Gastrocnemius medialis (tissue), 4 donors: ENCODE measurements around the gene ERICH6. TPM values are rescaled to one million over a fixed set of nuclear protein-coding genes. Genes with fewer than 3 reads are reported as not detected.

ENCODE experiments used
- ATAC-seq, 2 donors: fragments of 150-250 bp; one replicate each; pipeline ENCODE4 v1.9.1; 2016
- DNase-seq, 2 donors: peaks; one replicate each; pipeline ENCODE4 v3.0.0-alpha.2; 2019
- H3K27ac ChIP-seq, 4 donors: fragments of 200-600 bp; sonication (generic); 1 replicate in 1 of 4; 2 replicates in 3 of 4; pipeline ENCODE4 v1.5.1; 2016 to 2018; ENCODE audit warnings: mild to moderate bottlenecking in 2 of 4, moderate library complexity in 1 of 4
- H3K27me3 ChIP-seq, 3 donors: fragments of 200-600 bp; sonication (generic) in 2 of 3; 1 replicate in 1 of 3; 2 replicates in 2 of 3; pipeline versions ENCODE4 v1.5.1 to v1.6.0; 2016 to 2019; ENCODE audit warnings: mild to moderate bottlenecking in 1 of 3, moderate library complexity in 1 of 3
- H3K36me3 ChIP-seq, 2 donors: fragments of 200-600 bp; sonication (generic) in 1 of 2; one replicate each; pipeline ENCODE4 v1.5.1; 2017 to 2018
- H3K4me1 ChIP-seq, 2 donors: fragments of 200-600 bp; sonication (generic) in 1 of 2; one replicate each; pipeline ENCODE4 v1.5.1; 2016 to 2017; ENCODE audit warnings: mild to moderate bottlenecking in 2 of 2
- H3K4me3 ChIP-seq, 4 donors: fragments of 200-600 bp; sonication (generic) in 3 of 4; 1 replicate in 1 of 4; 2 replicates in 3 of 4; pipeline ENCODE4 v1.5.1; 2016 to 2019; ENCODE audit warnings: mild to moderate bottlenecking in 2 of 4
- H3K9me3 ChIP-seq, 3 donors: fragments of 200-600 bp; sonication (generic) in 2 of 3; 1 replicate in 1 of 3; 2 replicates in 2 of 3; pipeline ENCODE4 v1.5.1; 2016 to 2019
- CTCF ChIP-seq, 5 experiments: fragments of 450-650 bp in 3 of 5; fragments of 200-600 bp in 2 of 5; sonication (generic) in 2 of 5; IDR thresholded peaks in 4 of 5; conservative IDR thresholded peaks in 1 of 5; 1 replicate in 4 of 5; 2 replicates in 1 of 5; pipeline ENCODE4 v1.5.1; 2016 to 2019; ENCODE audit warnings: antibody characterized with exemption in 5 of 5, mild to moderate bottlenecking in 3 of 5, moderate library complexity in 3 of 5
- POLR2A ChIP-seq, 2 donors: fragments of 450-650 bp; IDR thresholded peaks; one replicate each; pipeline ENCODE4 v1.6.1; 2017; ENCODE audit warnings: antibody characterized with exemption in 2 of 2, mild to moderate bottlenecking in 2 of 2, moderate library complexity in 2 of 2
- in situ Hi-C, 4 donors: fragments of 200-750 bp; cut with MboI; loops; one replicate each; pipeline versions ENCODE4 v1.15.0 to v1.8.0; 2017; ENCODE audit warnings: low sequenced_read_pairs in 4 of 4
- intact Hi-C: fragments of 100-400 bp; cut with DNase I; formaldehyde crosslinking; loops from one replicate; pipeline ENCODE4 v1.15.1; 2023; ENCODE audit warnings: low total_unique reads
- total RNA-seq, 4 donors: library from RNA; depleted of rRNA; stranded (reverse); fragments of >200 nt; gene quantifications; one replicate each; pipeline versions ENCODE4 v1.1.0 to v1.2.3, GENCODE V29; 2016

Gene ERICH6
- total RNA-seq, 4 donors from 2014 or later: not detected

- ATAC-seq (no peak), DNase-seq (no peak)
- Histone ChIP-seq H3K36me3 (peaks cover 0 to 6% of the 10 kb centered on the region in 2 donors), H3K4me1 (peaks cover 23 to 29% of the 10 kb centered on the region in 2 donors), H3K4me3 (no peak overlapping the region), H3K9me3 (no peaks in the 10 kb centered on the region), H3K27ac (no peak overlapping the region), H3K27me3 (no peaks in the 10 kb centered on the region)
- TF ChIP-seq CTCF (IDR thresholded peaks at IDR 0.05 in 4 of 5, conservative IDR thresholded peaks at IDR 0.05 in 1 of 5) (no peak), POLR2A (IDR thresholded peaks at IDR 0.05) (no peak)
- in situ Hi-C loops: no loop called here
- intact Hi-C loops: no loop called here
Observed at GRCh38 chr3:150612494-150612893, 91.2 kb downstream of the ERICH6 start.

- no peak for ATAC-seq
- Histone ChIP-seq H3K27ac (no peak overlapping the region), H3K4me1 (peaks cover 30 to 36% of the 10 kb centered on the region in 2 donors), H3K4me3 (no peak overlapping the region), H3K27me3 (no peaks in the 10 kb centered on the region), H3K9me3 (no peaks in the 10 kb centered on the region), H3K36me3 (peaks cover 0 to 6% of the 10 kb centered on the region in 2 donors)
- TF ChIP-seq CTCF (IDR thresholded peaks at IDR 0.05 in 4 of 5, conservative IDR thresholded peaks at IDR 0.05 in 1 of 5): no peak
- no peak for TF ChIP-seq POLR2A (IDR thresholded peaks at IDR 0.05)
- intact Hi-C loops (no loop called here), in situ Hi-C loops (no loop called here)
- DNase-seq: no peak
Observed at GRCh38 chr3:150611666-150612065, 92.1 kb downstream of the ERICH6 start.

GRCh38 chr3:150610785-150611184 lies 92.9 kb downstream of the ERICH6 start:
- Histone ChIP-seq H3K36me3 (peaks cover 0 to 6% of the 10 kb centered on the region in 2 donors), H3K4me3 (no peak overlapping the region), H3K9me3 (no peaks in the 10 kb centered on the region), H3K4me1 (peaks cover 38 to 43% of the 10 kb centered on the region in 2 donors), H3K27me3 (no peaks in the 10 kb centered on the region), H3K27ac (no peak overlapping the region)
- ATAC-seq (no peak), DNase-seq (no peak)
- in situ Hi-C loops: no loop called here
- TF ChIP-seq CTCF (IDR thresholded peaks at IDR 0.05 in 4 of 5, conservative IDR thresholded peaks at IDR 0.05 in 1 of 5) (no peak), POLR2A (IDR thresholded peaks at IDR 0.05) (no peak)
- intact Hi-C loops: no loop called here

- no peak for DNase-seq
- no peak overlapping the region for H3K4me3 ChIP-seq
- no peak overlapping the region for H3K27ac ChIP-seq
- H3K36me3 ChIP-seq: peaks cover 0 to 6% of the 10 kb centered on the region in 2 donors
- ATAC-seq: no peak
- no peaks in the 10 kb centered on the region for H3K27me3 ChIP-seq
- TF ChIP-seq POLR2A (IDR thresholded peaks at IDR 0.05) (no peak), CTCF (IDR thresholded peaks at IDR 0.05 in 4 of 5, conservative IDR thresholded peaks at IDR 0.05 in 1 of 5) (no peak)
- no peaks in the 10 kb centered on the region for H3K9me3 ChIP-seq
- H3K4me1 ChIP-seq: peaks cover 46 to 51% of the 10 kb centered on the region in 2 donors
- intact Hi-C loops: loop anchor here (5.0 kb wide), 1 partner anchor 92 kb away; the partner anchor contains the start of gene ERICH6
- in situ Hi-C loops: loop anchor here in 2 of 4 donors (10.0 kb wide), 2 partner anchors 65 to 155 kb away; partner anchors contain the start of genes EIF2A (in 1 of the 2), SERP1 (in 1 of the 2) and SIAH2 (in 1 of the 2)
Observed at GRCh38 chr3:150609988-150610387, 93.7 kb downstream of the ERICH6 start.

Other genes starting within 250 kb of the ERICH6 start
- 10 to 100 TPM; 25.3 to 52.7 (median 36.3) TPM for gene SERP1, start 157.4 kb downstream of the ERICH6 start, total RNA-seq
- 100 to 1,000 TPM; 150 to 168 (median 163) TPM for gene EIF2A, start 157.1 kb downstream of the ERICH6 start, total RNA-seq
- 10 to 100 TPM; 69.6 to 83.1 (median 76.2) TPM for gene SELENOT, start 100.6 kb downstream of the ERICH6 start, total RNA-seq
- gene SIAH2, start 59.2 kb upstream of the ERICH6 start, total RNA-seq: 10 to 100 TPM; 10.9 to 25.6 (median 20.0) TPM
- not detected for gene MINDY4B, start 201.5 kb upstream of the ERICH6 start, total RNA-seq